Mucosa of rectum (tissue), 2 donors: Measurements from ENCODE around the gene PRKAG2.

Experiments
- H3K27ac ChIP-seq, 2 donors: one replicate each; pipeline ENCODE4 v1.7.0; 2013; ENCODE audit warnings: inconsistent platforms in 2 of 2, low read depth in 2 of 2, low read length in 2 of 2
- H3K27me3 ChIP-seq, 2 donors: one replicate each; pipeline ENCODE4 v1.7.0; 2013; ENCODE audit warnings: low read length in 2 of 2; ENCODE audit not compliant: control insufficient read depth in 2 of 2, insufficient read depth in 2 of 2
- H3K36me3 ChIP-seq, 2 donors: one replicate each; pipeline ENCODE4 v1.7.0; 2013; ENCODE audit warnings: low read length in 2 of 2; ENCODE audit not compliant: control insufficient read depth in 2 of 2, insufficient read depth in 2 of 2
- H3K4me1 ChIP-seq, 2 donors: one replicate each; pipeline ENCODE4 v1.7.0; 2013; ENCODE audit warnings: low read length in 2 of 2, mild to moderate bottlenecking in 1 of 2; ENCODE audit not compliant: control insufficient read depth in 2 of 2, insufficient read depth in 2 of 2
- H3K4me3 ChIP-seq, 2 donors: one replicate each; pipeline ENCODE4 v1.7.0; 2013; ENCODE audit warnings: low read length in 2 of 2
- H3K9ac ChIP-seq, 2 donors: one replicate each; pipeline ENCODE4 v1.7.0; 2013; ENCODE audit warnings: low read length in 2 of 2, low read depth in 1 of 2, mild to moderate bottlenecking in 1 of 2
- H3K9me3 ChIP-seq, 2 donors: one replicate each; pipeline ENCODE4 v1.7.0; 2013; ENCODE audit warnings: low read length in 2 of 2; ENCODE audit not compliant: control insufficient read depth in 2 of 2
- donor health status: healthy.
- donor health status: Normal muscosa, but diverticular disease.

PRKAG2 gene

GRCh38 chr7:151704299-151704959, 172.5 kb downstream of the PRKAG2 start:
- Histone ChIP-seq H3K4me1 (no peaks in the 10 kb centered on the region), H3K27ac (no peak overlapping the region), H3K36me3 (peaks cover 0 to 5% of the 10 kb centered on the region in 2 donors), H3K9ac (no peak overlapping the region), H3K9me3 (no peaks in the 10 kb centered on the region), H3K4me3 (no peak overlapping the region), H3K27me3 (no peaks in the 10 kb centered on the region)

- Histone ChIP-seq H3K27ac (no peak overlapping the region), H3K9ac (no peak overlapping the region), H3K4me1 (no peaks in the 10 kb centered on the region), H3K36me3 (no peaks in the 10 kb centered on the region), H3K9me3 (no peaks in the 10 kb centered on the region), H3K4me3 (no peak overlapping the region), H3K27me3 (no peaks in the 10 kb centered on the region)
Observed at GRCh38 chr7:151702961-151703360, 174.0 kb downstream of the PRKAG2 start.

GRCh38 chr7:151700586-151701165, 176.2 kb downstream of the PRKAG2 start:
- H3K36me3 ChIP-seq: no peaks in the 10 kb centered on the region
- no peak overlapping the region for H3K4me3 ChIP-seq
- H3K9ac ChIP-seq: no peak overlapping the region
- peaks cover 10 to 13% of the 10 kb centered on the region in 2 donors for H3K4me1 ChIP-seq
- no peaks in the 10 kb centered on the region for H3K27me3 ChIP-seq
- H3K27ac ChIP-seq: no peak overlapping the region
- no peaks in the 10 kb centered on the region for H3K9me3 ChIP-seq

- H3K4me1 ChIP-seq: peaks cover 17 to 21% of the 10 kb centered on the region in 2 donors
- H3K36me3 ChIP-seq: no peaks in the 10 kb centered on the region
- H3K9ac ChIP-seq: no peak overlapping the region
- H3K27me3 ChIP-seq: no peaks in the 10 kb centered on the region
- H3K27ac ChIP-seq: no peak overlapping the region
- no peak overlapping the region for H3K4me3 ChIP-seq
- H3K9me3 ChIP-seq: no peaks in the 10 kb centered on the region
Observed at GRCh38 chr7:151699928-151700319, 177.0 kb downstream of the PRKAG2 start.

- no peak overlapping the region for H3K27ac ChIP-seq
- no peaks in the 10 kb centered on the region for H3K27me3 ChIP-seq
- H3K9ac ChIP-seq: no peak overlapping the region
- peaks cover 21 to 26% of the 10 kb centered on the region in 2 donors for H3K4me1 ChIP-seq
- H3K36me3 ChIP-seq: no peaks in the 10 kb centered on the region
- no peak overlapping the region for H3K4me3 ChIP-seq
- H3K9me3 ChIP-seq: no peaks in the 10 kb centered on the region
Observed at GRCh38 chr7:151699147-151699927, 177.6 kb downstream of the PRKAG2 start.

GRCh38 chr7:151697942-151698341, 179.0 kb downstream of the PRKAG2 start:
- peaks cover 21 to 26% of the 10 kb centered on the region in 2 donors for H3K4me1 ChIP-seq
- H3K9me3 ChIP-seq: no peaks in the 10 kb centered on the region
- H3K9ac ChIP-seq: no peak overlapping the region
- no peaks in the 10 kb centered on the region for H3K27me3 ChIP-seq
- no peak overlapping the region for H3K4me3 ChIP-seq
- H3K36me3 ChIP-seq: no peaks in the 10 kb centered on the region
- H3K27ac ChIP-seq: no peak overlapping the region

GRCh38 chr7:151697515-151697895, 179.4 kb downstream of the PRKAG2 start:
- H3K27ac ChIP-seq: no peak overlapping the region

GRCh38 chr7:151696721-151697514, 180.0 kb downstream of the PRKAG2 start:
- H3K9ac ChIP-seq: peak overlapping the region in 1 of 2 donors; percentile 28
- peak overlapping the region; percentile 9 to 66 for H3K27ac ChIP-seq

More at GRCh38 chr7:151697515-151697895, 179.4 kb downstream of the PRKAG2 start:
- Histone ChIP-seq H3K27me3 (no peaks in the 10 kb centered on the region), H3K4me3 (no peak overlapping the region), H3K4me1 (peaks cover 21 to 26% of the 10 kb centered on the region in 2 donors), H3K36me3 (no peaks in the 10 kb centered on the region), H3K9me3 (no peaks in the 10 kb centered on the region), H3K9ac (no peak overlapping the region)

GRCh38 chr7:151695951-151696541, 180.9 kb downstream of the PRKAG2 start:
- Histone ChIP-seq H3K4me3 (no peak overlapping the region), H3K36me3 (no peaks in the 10 kb centered on the region), H3K9me3 (no peaks in the 10 kb centered on the region), H3K27me3 (no peaks in the 10 kb centered on the region), H3K9ac (peak overlapping the region in 1 of 2 donors; percentile 28), H3K4me1 (peaks cover 21 to 26% of the 10 kb centered on the region in 2 donors), H3K27ac (peak overlapping the region in 1 of 2 donors; percentile 66)

More at GRCh38 chr7:151696721-151697514, 180.0 kb downstream of the PRKAG2 start:
- Histone ChIP-seq H3K9me3 (no peaks in the 10 kb centered on the region), H3K27me3 (no peaks in the 10 kb centered on the region), H3K4me3 (no peak overlapping the region), H3K4me1 (peaks cover 21 to 26% of the 10 kb centered on the region in 2 donors), H3K36me3 (no peaks in the 10 kb centered on the region)
